ENCODE measurements around the gene SEPTIN2.
"Not testable (repeated sequence)": the region's sequence is repeated elsewhere in the genome, so short reads cannot be mapped to it uniquely, and the experiment has no call there.

SEPTIN2 gene

DNA sequence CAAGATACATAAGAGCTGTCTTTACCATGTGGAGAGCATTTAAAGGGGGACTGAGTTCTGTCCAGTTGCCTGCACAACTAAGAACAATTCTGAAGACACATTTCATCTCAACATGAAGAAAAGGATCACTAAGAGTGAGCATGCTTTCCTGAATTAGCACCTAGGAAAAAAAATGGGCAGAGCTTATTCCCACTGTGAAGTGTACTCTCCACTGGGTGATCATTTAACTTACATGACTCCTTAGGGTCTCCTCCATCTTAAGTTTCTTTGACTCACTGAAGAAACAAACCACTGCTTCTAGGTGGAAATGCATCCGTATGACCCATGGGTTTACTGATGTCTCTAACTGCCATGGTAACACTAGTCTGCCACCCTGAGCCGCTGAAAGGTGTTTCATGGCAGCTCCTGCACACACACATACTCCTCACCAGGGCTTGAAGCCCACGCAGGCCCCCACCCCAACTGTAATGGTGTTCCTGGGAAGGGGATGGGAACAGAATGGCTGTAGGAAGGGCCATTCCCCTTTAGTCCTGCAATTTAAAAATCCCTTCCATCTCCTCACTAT lies 27.3 kb upstream of the SEPTIN2 start:
- no peak for DNase-seq

DNA sequence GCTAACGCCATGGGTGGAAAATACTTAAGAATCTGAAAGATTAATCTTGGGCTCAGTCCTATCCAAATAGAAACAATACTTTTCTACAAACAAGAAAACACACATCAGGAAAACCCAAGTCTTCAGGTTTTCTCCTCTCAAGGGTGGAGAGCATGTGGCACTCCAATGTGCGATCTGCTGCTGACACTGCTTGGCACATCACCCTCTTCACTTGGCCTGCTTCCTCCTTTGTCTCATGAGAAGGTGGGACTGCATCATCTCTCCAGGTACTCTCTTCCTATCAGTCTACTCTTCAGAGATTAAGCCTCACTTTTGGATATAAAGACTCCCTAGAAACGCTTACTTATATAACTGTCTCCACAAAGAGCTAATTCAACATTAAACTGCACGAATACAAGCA lies 26.7 kb upstream of the SEPTIN2 start:
- no peak for DNase-seq

DNA sequence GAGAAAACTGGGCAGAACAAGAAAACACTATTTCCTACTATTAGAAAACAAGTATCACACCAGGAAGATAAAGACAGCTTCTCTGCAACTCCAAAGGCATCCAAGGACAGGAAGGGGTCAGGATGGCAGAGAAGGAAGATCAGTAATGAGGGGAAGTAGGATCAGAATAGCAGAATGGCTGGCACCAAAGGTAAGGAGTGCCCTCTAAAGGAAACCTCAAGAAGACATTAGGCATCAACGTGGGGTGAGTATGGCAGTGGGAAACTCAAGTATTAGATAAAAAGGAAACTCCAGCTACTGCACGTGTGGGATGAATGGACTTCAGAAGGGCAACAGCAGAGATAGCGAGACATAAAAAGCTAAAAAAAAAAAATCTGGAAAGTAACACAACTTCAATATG lies 26.1 kb upstream of the SEPTIN2 start:
- DNase-seq: no peak

- DNase-seq: no peak
These were observed 24.6 kb upstream of the SEPTIN2 start for GRCh38 chr2:241291153-241291552.

DNA sequence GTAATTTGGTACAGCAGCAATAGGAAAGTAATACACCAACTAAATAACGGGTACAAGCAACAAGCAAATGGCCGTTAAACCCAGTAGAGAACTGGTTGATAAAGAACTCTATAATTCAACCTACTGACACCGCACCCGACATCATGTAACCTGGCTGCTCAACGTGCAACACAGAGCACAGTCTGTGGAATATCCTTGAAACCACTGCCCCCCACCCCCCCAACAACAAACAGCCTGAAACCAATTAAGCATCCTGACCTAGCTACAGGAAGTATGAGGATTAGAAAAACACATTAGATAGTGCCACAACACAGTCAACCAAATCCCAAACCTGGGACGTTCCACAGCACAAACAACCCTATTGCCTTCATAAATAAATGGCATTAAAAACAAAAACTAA lies 23.7 kb upstream of the SEPTIN2 start:
- no peak for DNase-seq

DNA sequence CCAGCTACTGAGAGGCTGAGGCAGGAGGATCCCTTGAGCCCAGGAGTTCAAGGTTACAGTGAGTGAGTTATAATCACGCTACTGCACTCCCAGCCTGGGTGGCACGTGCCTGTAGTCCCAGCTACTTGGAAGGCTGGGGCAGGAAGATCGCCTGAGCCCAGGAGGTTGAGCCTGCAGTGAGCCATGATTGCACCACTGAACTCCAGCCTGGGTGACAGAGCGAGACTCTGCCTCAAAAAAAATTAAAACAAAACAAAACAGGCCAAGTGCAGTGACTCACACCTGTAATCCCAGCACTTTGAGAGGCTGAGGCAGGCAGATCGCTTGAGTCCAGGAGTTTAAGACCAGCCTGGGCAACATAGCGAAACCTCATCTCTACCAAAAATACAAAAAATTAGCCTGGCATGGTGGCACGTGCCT lies 22.3 kb upstream of the SEPTIN2 start:
- not testable (repeated sequence) for DNase-seq

GRCh38 chr2:241295326-241296095 lies 20.2 kb upstream of the SEPTIN2 start:
- no peak for DNase-seq

DNA sequence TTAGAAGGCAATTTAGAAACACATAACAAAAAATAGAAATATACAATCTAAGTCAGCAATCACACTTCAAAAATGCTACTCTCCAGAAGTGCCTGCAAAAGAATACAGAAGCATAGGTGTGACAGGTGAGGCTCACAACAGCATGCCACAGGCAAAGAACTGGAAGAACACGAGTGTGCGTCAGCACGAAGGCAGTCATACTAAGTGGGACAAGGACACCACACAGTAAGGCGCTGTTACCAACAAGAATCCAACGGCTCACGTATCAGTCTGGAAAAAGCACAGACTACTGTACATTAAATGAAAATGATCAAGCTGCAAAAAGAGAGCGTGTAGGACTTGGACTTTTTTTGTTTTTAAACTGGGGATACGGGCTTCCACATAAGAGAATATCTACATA lies 19.0 kb upstream of the SEPTIN2 start:
- no peak for DNase-seq

DNA sequence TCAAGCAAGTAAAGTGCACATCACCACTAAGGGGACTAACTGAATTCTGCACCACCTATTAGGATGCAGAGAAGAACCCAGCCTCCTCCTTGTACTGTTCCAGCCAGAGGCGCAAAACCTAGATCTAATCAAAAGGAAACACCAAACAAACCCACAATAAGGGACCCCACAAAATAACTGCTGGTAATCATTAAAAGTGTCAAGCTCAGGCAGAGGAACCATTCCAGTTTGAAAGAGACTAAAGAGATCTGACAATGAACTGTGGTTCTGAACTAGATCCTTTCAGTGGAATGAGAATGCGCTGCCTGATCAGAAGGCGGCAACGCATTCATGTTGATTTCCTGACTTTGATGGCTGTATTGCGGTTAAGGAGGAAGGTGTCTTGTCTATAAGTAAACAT lies 17.1 kb upstream of the SEPTIN2 start:
- DNase-seq: no peak

DNA sequence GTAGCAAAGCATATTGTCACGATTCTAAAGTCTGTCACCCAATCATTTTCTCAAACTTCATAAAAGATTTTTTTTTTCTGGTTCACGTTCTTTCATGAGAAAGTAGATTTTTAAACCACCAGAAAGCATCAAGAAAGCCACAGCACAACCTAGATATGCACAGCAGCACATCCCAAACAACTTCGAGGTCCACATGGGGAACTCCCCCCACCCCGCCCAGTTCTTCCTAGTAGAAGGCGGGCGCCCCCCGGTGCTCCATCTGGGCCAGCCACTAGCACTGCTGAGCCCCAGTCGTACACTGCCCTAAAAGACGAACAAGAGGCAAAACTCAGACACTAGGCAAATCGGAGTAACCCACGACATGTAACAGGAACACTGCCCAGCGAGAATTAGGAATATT lies 15.7 kb upstream of the SEPTIN2 start:
- DNase-seq: no peak

GRCh38 chr2:241302083-241302482 lies 13.6 kb upstream of the SEPTIN2 start:
- no peak for DNase-seq

DNA sequence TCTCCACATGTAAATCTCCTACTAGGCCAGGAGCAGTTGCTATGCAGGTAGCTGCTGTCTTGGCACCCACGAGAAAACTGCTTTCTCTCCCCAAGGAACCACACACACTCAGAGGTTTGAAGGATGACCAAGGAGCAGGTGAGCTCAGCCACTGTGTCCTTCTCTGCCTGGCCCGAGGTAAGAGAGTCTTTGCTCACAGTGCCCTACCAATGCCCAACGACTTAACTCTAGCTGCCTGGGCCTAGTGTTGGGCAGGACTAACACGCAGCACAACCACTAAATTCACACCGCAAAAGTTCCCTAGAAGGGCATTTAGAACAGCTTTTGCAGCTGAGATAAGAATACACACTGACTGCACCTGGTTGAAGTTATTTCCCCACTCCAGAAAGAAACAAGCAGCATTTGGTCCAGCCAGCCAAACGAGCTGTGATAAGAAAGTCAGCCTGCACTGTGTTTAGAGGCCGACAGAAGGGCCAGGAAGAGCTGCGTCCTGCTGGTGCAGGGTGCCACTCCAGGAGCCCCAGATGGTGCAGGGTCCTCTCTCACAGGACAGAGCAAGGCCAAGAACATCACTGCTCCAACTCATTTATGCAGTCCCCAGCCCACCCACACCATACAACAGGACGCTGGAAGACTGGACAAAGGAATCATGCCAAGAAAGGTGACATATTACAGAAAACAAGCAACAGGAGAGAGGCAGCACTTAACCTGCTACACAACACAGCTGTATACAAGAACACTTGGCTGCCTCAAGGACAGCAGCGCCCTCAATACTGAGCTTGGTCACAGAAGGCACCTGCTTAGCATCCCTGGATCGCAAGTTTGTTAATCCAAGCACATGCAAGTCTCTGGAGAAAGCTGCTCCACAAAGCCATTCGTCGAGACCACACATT lies 12.7 kb upstream of the SEPTIN2 start:
- DNase-seq: no peak

- no peak for DNase-seq
These were observed 11.6 kb upstream of the SEPTIN2 start for GRCh38 chr2:241304039-241304670.

DNA sequence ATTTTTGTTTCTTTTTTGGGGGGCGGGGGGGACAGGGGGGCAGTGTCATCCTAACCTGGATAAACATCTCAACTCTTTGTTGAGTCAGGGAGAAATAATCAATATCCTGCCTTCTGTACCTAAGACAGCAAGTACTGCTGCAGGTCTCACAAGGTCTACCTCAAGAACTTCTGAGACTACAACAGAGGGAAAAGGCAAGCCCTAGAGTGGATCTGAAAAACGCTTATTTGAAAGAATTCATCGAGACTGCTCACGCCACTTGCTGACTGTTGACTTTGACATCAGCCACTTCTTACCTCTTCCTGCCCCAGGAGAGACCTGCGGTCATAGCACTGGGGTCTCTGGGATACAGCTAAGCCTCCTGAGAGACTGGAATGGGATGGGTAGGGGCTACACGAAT lies 8.7 kb upstream of the SEPTIN2 start:
- DNase-seq: no peak

GRCh38 chr2:241308267-241308666 lies 7.5 kb upstream of the SEPTIN2 start:
- DNase-seq: no peak

DNA sequence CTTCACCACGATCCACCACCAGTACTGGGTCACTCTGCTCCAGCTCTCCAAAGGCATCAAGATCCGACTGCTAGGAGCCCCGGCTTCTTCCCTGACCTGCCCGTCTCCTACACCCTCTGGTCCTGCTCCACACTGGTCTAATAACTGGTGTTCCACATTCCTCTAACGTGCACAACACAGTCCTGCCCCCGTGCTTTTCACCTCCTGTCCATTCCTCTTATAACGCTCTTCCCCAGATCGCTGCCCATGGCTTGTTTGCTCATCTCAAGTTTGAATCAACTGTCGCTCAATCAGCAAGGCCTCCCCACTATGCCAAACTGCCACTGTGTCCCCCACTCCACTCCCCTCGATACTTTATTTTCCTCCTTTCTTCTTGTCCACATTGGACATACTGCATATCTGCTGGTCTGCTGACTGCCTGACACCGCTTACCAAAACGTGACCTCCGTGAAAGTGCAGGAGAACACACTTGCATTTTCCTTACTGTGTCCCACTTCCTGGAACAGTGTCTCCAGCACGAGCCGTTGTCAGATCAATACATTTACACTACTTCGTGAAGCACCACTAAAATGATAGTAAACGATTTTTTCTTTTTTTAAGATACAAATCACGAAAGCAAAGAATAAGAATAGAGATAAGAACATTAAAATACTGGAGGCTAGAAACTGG lies 6.8 kb upstream of the SEPTIN2 start:
- DNase-seq: no peak

GRCh38 chr2:241309684-241310117 lies 6.0 kb upstream of the SEPTIN2 start:
- no peak for DNase-seq

DNA sequence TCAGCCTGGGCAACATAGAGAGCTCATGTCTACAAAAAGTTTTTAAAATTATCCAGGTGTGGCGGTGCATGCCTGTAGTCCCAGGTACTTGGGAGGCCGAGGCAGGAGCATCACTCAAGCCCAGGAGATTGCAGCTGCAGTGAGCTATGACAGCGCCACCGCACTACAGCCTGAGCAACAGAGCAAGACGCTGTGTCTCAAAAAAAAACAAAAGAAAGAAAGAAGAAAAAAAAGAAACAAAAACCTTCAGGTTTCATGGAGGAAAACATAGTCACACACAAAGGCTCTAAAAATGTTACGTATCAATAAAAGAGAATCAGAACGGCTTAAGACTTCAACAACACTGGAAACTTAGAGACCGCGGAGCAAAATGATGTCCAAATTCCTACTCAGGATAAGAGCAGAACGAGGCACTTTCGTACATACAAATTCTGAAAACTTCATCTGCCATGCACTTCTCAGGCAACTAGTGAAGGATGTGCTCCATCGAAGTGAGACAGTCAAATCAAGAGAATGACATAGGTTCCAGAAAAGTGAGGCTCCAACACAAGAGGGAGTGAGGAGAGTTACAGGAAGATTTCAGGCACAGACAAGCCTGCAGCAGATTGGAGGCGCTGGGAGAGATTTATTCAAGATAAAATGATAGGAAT lies 4.7 kb upstream of the SEPTIN2 start:
- no peak for DNase-seq

GRCh38 chr2:241312082-241312481 lies 3.6 kb upstream of the SEPTIN2 start:
- no peak for DNase-seq

DNA sequence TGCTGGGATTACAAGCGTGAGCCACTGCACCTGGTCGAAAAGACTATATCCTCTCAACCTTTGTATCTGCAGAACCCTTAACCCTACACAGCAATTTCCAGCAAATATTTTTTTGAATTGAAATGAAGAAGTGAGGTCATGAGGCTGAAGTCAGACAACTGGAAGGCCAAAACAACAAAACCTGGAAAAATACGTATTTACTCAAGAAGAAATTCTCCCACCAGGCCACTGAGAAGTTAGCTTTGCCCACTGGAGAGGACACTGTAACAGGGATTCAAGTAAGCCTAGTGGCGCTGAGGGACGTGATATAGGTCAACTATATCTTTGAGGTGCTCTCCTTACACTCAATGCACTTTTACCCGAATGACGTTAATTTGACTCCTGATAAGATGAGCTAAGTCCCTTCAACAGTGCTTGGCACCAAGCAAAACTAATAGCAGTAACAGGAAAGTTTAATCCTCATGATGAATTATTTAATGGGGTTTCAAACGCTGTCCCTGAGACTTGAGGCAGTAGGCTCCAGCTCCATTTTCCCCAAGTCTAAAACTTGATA lies 2.1 kb upstream of the SEPTIN2 start:
- no peak for DNase-seq

DNA sequence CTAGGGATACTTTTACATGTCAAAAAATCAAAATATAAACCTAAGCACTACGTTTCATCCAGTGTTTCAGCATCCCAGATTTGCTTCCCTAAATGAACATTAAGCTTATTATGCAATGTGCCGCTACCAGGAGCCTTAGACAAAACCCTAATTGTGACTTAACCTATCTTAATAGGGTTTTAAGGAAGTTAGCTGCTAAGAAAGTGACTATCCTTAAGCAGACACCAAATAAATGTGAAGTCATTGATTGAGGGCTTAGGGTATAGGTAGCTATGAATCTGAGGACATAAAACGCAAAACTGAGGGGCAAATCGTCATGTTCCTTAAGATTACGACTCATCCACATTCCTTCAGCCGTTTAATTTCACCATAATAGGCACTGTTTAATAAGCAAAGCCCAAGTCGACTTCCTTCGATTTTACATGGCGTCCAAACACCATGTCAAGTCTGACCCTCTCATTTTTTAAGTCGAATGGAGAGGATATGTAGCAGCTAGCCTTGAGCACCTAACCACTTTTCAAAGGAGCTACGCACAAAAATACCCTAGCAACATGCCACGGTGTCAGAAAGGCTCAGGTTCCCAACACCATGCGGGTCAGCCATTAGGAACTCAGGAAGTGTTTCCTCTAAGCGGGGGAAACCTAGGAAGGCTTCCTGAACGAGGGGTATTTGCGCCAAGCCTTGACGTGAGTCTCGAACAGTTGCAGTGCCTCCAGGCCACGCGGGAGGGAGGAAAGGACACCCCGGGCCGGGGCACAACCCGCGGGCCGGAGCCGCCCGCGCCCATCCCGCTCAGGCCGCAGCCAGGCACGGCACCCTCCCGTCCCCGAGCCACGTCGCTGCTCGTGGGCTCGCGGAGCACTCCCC lies 1.3 kb upstream of the SEPTIN2 start:
- DNase-seq: no peak

Data from NCI-H1048 (cell line).